Colonic mucosa (tissue), 4 donors: ENCODE measurements around the gene CBARP. TPM values are rescaled to one million over a fixed set of nuclear protein-coding genes. Genes with fewer than 3 reads are reported as not detected.

Experiments
- DNase-seq: peaks from one replicate; pipeline ENCODE4 v3.0.0-alpha.2; 2020
- H3K27ac ChIP-seq: fragments of 200-600 bp; one replicate; pipeline ENCODE4 v1.8.0; 2021
- H3K27me3 ChIP-seq: fragments of 200-600 bp; one replicate; pipeline ENCODE4 v1.8.0; 2021
- H3K36me3 ChIP-seq: fragments of 200-600 bp; one replicate; pipeline ENCODE4 v1.8.0; 2021
- H3K4me1 ChIP-seq: fragments of 200-600 bp; one replicate; pipeline ENCODE4 v1.8.0; 2021; ENCODE audit warnings: mild to moderate bottlenecking
- H3K4me3 ChIP-seq: fragments of 200-600 bp; one replicate; pipeline ENCODE4 v1.8.0; 2021
- H3K9ac ChIP-seq, 2 donors: one replicate each; pipeline ENCODE4 v1.7.0; 2013; ENCODE audit warnings: control low read depth in 2 of 2, low read depth in 2 of 2, low read length in 2 of 2
- H3K9me3 ChIP-seq: fragments of 200-600 bp; one replicate; pipeline ENCODE4 v1.8.0; 2021
- intact Hi-C: fragments of 100-400 bp; cut with DNase I; formaldehyde crosslinking; loops from one replicate; pipeline ENCODE4 v1.14.1; 2022
- total RNA-seq, 2 donors: library from RNA; stranded (reverse); fragmentation: NEBNext Ultra II Directional in 1 of 2; extraction: Animal tissue kit (Norgen Biotek cat#: 25700) in 1 of 2; gene quantifications; one replicate each; pipeline ENCODE4 v1.2.1, GENCODE V29; 2021
- TF ChIP-seq, protein P1 (sequence below): fragments of 200-600 bp; IDR thresholded peaks from one replicate; pipeline ENCODE4 v1.8.0; 2022; ENCODE audit warnings: antibody characterized with exemption, mild to moderate bottlenecking
- donor health status: healthy.
- donor health status: DM: no; HTN: no; CAD: no.
- donor health status: DM: no; HTN: no; CAD: no.

The CBARP gene
- total RNA-seq, 2 donors from 2014 or later, result 0.22 to 0.48 TPM

DNA sequence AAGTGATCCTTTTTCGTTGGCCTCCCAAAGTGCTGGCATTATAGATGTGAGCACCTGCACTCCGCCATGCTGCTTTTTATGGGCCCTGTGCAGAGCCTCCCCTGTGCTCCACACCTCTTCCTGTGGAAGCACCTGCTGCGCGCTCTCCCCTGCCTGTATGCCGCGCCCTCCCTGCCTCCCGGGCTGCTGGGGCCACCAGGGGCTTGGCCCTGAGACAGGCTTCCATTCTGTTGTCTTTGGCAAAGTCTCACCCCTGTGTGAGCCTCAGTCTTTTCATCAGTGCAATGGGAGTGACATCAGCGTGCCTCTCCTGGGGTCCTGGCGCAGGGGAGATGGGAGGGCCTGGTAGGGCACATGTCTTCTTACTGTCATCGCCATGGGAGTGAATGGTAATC is 38.8 kb upstream of the CBARP start:
- DNase-seq, result peak; percentile 69
- Histone ChIP-seq H3K4me3 (peak overlapping the region; percentile 67), H3K36me3 (peaks cover 10% of the 10 kb centered on the region), H3K4me1 (peaks cover 34% of the 10 kb centered on the region), H3K27me3 (no peaks in the 10 kb centered on the region), H3K9ac (peak overlapping the region in 1 of 2 donors; percentile 94), H3K9me3 (no peaks in the 10 kb centered on the region), H3K27ac (peak overlapping the region; percentile 99)
- intact Hi-C loops, result loop anchor here (5.0 kb wide), 1 partner anchor 96 kb away; no protein-coding TSS in a partner anchor
- TF ChIP-seq, protein P1, sequence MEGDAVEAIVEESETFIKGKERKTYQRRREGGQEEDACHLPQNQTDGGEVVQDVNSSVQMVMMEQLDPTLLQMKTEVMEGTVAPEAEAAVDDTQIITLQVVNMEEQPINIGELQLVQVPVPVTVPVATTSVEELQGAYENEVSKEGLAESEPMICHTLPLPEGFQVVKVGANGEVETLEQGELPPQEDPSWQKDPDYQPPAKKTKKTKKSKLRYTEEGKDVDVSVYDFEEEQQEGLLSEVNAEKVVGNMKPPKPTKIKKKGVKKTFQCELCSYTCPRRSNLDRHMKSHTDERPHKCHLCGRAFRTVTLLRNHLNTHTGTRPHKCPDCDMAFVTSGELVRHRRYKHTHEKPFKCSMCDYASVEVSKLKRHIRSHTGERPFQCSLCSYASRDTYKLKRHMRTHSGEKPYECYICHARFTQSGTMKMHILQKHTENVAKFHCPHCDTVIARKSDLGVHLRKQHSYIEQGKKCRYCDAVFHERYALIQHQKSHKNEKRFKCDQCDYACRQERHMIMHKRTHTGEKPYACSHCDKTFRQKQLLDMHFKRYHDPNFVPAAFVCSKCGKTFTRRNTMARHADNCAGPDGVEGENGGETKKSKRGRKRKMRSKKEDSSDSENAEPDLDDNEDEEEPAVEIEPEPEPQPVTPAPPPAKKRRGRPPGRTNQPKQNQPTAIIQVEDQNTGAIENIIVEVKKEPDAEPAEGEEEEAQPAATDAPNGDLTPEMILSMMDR, result no peak

GRCh38 chr19:1275976-1276627 is 38.3 kb upstream of the CBARP start:
- Histone ChIP-seq H3K9ac (peak overlapping the region; percentile 79 to 94), H3K4me1 (peaks cover 36% of the 10 kb centered on the region), H3K9me3 (no peaks in the 10 kb centered on the region), H3K4me3 (peak overlapping the region; percentile 67), H3K27ac (peak overlapping the region; percentile 99), H3K36me3 (peaks cover 10% of the 10 kb centered on the region), H3K27me3 (no peaks in the 10 kb centered on the region)
- TF ChIP-seq, protein P1, result no peak
- intact Hi-C loops, result loop anchor here (5.0 kb wide), 1 partner anchor 96 kb away; no protein-coding TSS in a partner anchor
- no peak for DNase-seq

- peak within 1 kb of the TSS; percentile 99 for H3K27ac ChIP-seq
- intact Hi-C loops, result loop anchor here (5.0 kb wide), 1 partner anchor 97 kb away; no protein-coding TSS in a partner anchor
- peak within 1 kb of the TSS; percentile 67 for H3K4me3 ChIP-seq
- peaks cover 43% of the 10 kb centered on the region for H3K4me1 ChIP-seq
- peak; percentile 96 for DNase-seq
- no peaks in the 10 kb centered on the region for H3K27me3 ChIP-seq
- H3K36me3 ChIP-seq, result peaks cover 10% of the 10 kb centered on the region
- peak within 1 kb of the TSS; percentile 94 to 98 for H3K9ac ChIP-seq
- TF ChIP-seq, protein P1, result no peak
- no peaks in the 10 kb centered on the region for H3K9me3 ChIP-seq
Observed at GRCh38 chr19:1275260-1275975, 37.6 kb upstream of the CBARP start, which contains the start of gene FAM174C. TSS of gene FAM174C (plus strand) at chr19:1275530. CDS start at chr19:1275550, 20 bp downstream.

- Histone ChIP-seq H3K9ac (peak overlapping the region; percentile 55 to 98), H3K36me3 (peaks cover 10% of the 10 kb centered on the region), H3K4me1 (peaks cover 45% of the 10 kb centered on the region), H3K9me3 (no peaks in the 10 kb centered on the region), H3K27me3 (no peaks in the 10 kb centered on the region), H3K27ac (peak overlapping the region; percentile 99), H3K4me3 (peak overlapping the region; percentile 67)
- intact Hi-C loops, result loop anchor here (5.0 kb wide), 1 partner anchor 97 kb away; no protein-coding TSS in a partner anchor
- TF ChIP-seq, protein P1, result no peak
- DNase-seq, result no peak
Observed at GRCh38 chr19:1274852-1275259, 37.1 kb upstream of the CBARP start.

DNA sequence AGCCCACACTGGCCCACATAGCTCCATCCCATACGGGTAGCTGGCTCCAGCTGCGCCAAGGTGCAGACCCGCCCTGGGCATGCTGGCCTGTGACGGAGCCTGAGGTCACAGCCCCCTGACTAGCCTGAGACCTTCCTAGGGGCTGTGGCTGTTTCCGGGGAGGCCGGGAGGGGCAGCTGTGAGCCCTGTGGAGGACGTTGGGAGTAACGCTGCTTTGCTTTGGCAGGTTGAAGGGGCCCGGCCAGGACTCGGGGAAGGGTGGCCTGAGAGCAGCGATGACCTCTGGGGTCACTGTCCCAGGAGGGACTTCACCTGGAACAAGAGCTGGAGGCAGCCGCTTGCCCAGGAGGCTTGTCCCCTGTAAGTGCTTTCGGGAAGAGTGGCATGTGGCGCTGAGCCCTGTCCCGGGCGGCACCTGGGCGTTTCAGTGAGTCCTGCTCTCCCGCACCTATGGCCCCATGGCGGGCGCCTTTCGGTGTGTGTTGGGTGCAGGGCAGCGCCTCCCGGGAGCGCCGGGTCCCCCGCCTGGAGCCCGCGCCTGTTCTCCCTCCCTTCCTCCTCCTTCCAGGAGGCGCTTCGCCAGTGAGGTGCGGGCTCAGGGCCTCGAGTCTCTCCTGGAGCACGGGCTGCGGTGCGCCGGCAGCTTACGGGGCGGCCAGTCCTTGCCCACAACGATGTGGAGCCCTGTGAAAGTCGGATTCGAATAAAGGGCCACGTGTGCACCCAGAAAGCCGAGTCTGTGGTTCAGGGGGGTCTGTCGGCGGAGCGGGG is 36.5 kb upstream of the CBARP start:
- peaks cover 45% of the 10 kb centered on the region for H3K4me1 ChIP-seq
- DNase-seq, result no peak
- TF ChIP-seq, protein P1, result no peak
- H3K27me3 ChIP-seq, result no peaks in the 10 kb centered on the region
- H3K9ac ChIP-seq, result peak overlapping the region; percentile 55 to 98
- peaks cover 10% of the 10 kb centered on the region for H3K36me3 ChIP-seq
- H3K27ac ChIP-seq, result peak overlapping the region; percentile 99
- H3K9me3 ChIP-seq, result no peaks in the 10 kb centered on the region
- intact Hi-C loops, result no loop called here
- H3K4me3 ChIP-seq, result peak overlapping the region; percentile 67
